HCT116 (cell line): ENCODE measurements around the gene RBM47. TPM values are rescaled to one million over a fixed set of nuclear protein-coding genes. Genes with fewer than 3 reads are reported as not detected.

Source experiments
- ATAC-seq: fragments of 200-7000 bp; cut with Tn5 transposase; 2 replicates; pipeline ENCODE4 v1.9.1; 2020; ENCODE audit warnings: mild to moderate bottlenecking, moderate library complexity
- BruUV-seq: library from RNA; stranded (reverse); fragments of 400-500 nt; replicated peaks from 2 replicates; lab custom pipeline; 2021; lab: Mats Ljungman, UMichigan
- CTCF ChIA-PET: fragments of 300-600 bp; sonication (Branson Sonifier 250); formaldehyde crosslinking; loops from one replicate; lab custom pipeline; 2021; ENCODE audit warnings: antibody characterized with exemption; lab: Charles Lee
- POLR2A ChIA-PET: fragments of 300-600, 350-600 bp; sonication (Branson Sonifier 250); formaldehyde crosslinking; loops from one replicate; lab custom pipeline; 2021; ENCODE audit warnings: antibody characterized with exemption; lab: Charles Lee
- RAD21 ChIA-PET, 2 experiments: fragments of 300-600 bp; sonication (Branson Sonifier 250); formaldehyde crosslinking; loops; one replicate each; lab custom pipeline; 2023; ENCODE audit warnings: low total read pairs in 2 of 2; ENCODE audit not compliant: uncharacterized antibody in 2 of 2, unreplicated experiment in 2 of 2, low non-redundant PET in 1 of 2; lab: Charles Lee
- DNase-seq: peaks from one replicate; pipeline ENCODE4 v3.0.0-alpha.2; 2010; ENCODE audit warnings: low read depth, low spot score
- H2AFZ ChIP-seq: fragments of 200-600 bp; shearing (Covaris generic), sonication (generic); 2 replicates; pipeline ENCODE4 v1.6.1; 2017; ENCODE audit warnings: low read depth, mixed run types, mixed read lengths, antibody characterized with exemption, low read length; ENCODE audit not compliant: poor library complexity, severe bottlenecking
- H3K27ac ChIP-seq: 2 replicates; pipeline ENCODE4 v1.5.1; 2012; ENCODE audit warnings: low read depth, low read length
- H3K27me3 ChIP-seq: fragments of 200-600 bp; sonication (generic); 2 replicates; pipeline ENCODE4 v1.6.1; 2016; ENCODE audit warnings: mixed run types, low read length, mixed read lengths; ENCODE audit not compliant: insufficient read depth
- H3K36me3 ChIP-seq, 2 experiments: fragments of 200-500 bp in 1 of 2; fragments of 200-600 bp in 1 of 2; sonication (Bioruptor generic) in 1 of 2; sonication (generic) in 1 of 2; 2 replicates each; pipeline versions ENCODE4 v1.5.1 to v1.6.1; 2014 to 2016; ENCODE audit warnings: low read length in 2 of 2, inconsistent platforms in 1 of 2, mixed read lengths in 1 of 2, mixed run types in 1 of 2; ENCODE audit not compliant: insufficient read depth in 2 of 2, control insufficient read depth in 1 of 2
- H3K4me1 ChIP-seq, 2 experiments: fragments of 200-600 bp in 1 of 2; sonication (generic) in 1 of 2; 2 replicates each; pipeline versions ENCODE4 v1.5.1 to v1.6.1; 2012 to 2017; ENCODE audit warnings: low read length in 2 of 2, inconsistent platforms in 1 of 2, mild to moderate bottlenecking in 1 of 2, mixed read lengths in 1 of 2, mixed run types in 1 of 2, moderate library complexity in 1 of 2; ENCODE audit not compliant: insufficient read depth in 2 of 2, control insufficient read depth in 1 of 2
- H3K4me2 ChIP-seq: fragments of 200-600 bp; sonication (generic); 2 replicates; pipeline ENCODE4 v1.6.1; 2017; ENCODE audit warnings: mixed run types, low read length, mixed read lengths
- H3K4me3 ChIP-seq, 2 experiments: fragments of 200-600 bp in 1 of 2; sonication (generic) in 1 of 2; replicated peaks in 1 of 2; 2 replicates each; pipeline ENCODE4 v1.5.1; 2011 to 2016; ENCODE audit warnings: low read length in 2 of 2, control low read depth in 1 of 2, low read depth in 1 of 2, mild to moderate bottlenecking in 1 of 2, mixed read lengths in 1 of 2, mixed run types in 1 of 2
- H3K79me2 ChIP-seq: fragments of 200-600 bp; sonication (generic); 2 replicates; pipeline ENCODE4 v1.6.1; 2017; ENCODE audit warnings: mild to moderate bottlenecking, mixed run types, low read length, moderate library complexity, mixed read lengths; ENCODE audit not compliant: insufficient read depth
- H3K9ac ChIP-seq: fragments of 200-600 bp; sonication (generic); 2 replicates; pipeline ENCODE4 v1.6.1; 2016; ENCODE audit warnings: low read length, mixed read lengths
- H3K9me2 ChIP-seq: fragments of 200-600 bp; sonication (generic), shearing (Covaris generic); 2 replicates; pipeline ENCODE4 v1.6.1; 2017; ENCODE audit warnings: mixed run types, mild to moderate bottlenecking, moderate library complexity; ENCODE audit not compliant: insufficient read depth
- H3K9me3 ChIP-seq, 2 experiments: fragments of 200-500 bp in 1 of 2; fragments of 200-600 bp in 1 of 2; sonication (Bioruptor generic) in 1 of 2; sonication (generic) in 1 of 2; 2 replicates each; pipeline ENCODE4 v1.6.1; 2014 to 2017; ENCODE audit warnings: low read length in 2 of 2, mixed read lengths in 2 of 2, inconsistent platforms in 1 of 2, low read depth in 1 of 2, mild to moderate bottlenecking in 1 of 2, mixed run types in 1 of 2, moderate library complexity in 1 of 2; ENCODE audit not compliant: control insufficient read depth in 1 of 2, insufficient read depth in 1 of 2
- H4K20me1 ChIP-seq: fragments of 200-600 bp; sonication (generic), shearing (Covaris generic); 2 replicates; pipeline ENCODE4 v1.6.1; 2017; ENCODE audit warnings: mixed run types, mild to moderate bottlenecking, moderate library complexity; ENCODE audit not compliant: insufficient read depth
- CBX3 ChIP-seq: IDR thresholded peaks from 2 replicates; pipeline ENCODE4 v1.6.1; 2012; ENCODE audit warnings: low read depth
- ELF1 ChIP-seq: IDR thresholded peaks from 2 replicates; pipeline ENCODE4 v1.6.1; 2012; ENCODE audit warnings: low read depth, borderline replicate concordance
- EZH2 ChIP-seq: fragments of 200-600 bp; sonication (generic); IDR thresholded peaks from 2 replicates; pipeline ENCODE4 v1.6.1; 2017; ENCODE audit warnings: antibody characterized with exemption, mixed run types
- FOSL1 ChIP-seq: IDR thresholded peaks from 2 replicates; pipeline ENCODE4 v1.6.1; 2012; ENCODE audit warnings: low read depth
- JUND ChIP-seq: IDR thresholded peaks from 2 replicates; pipeline ENCODE4 v1.6.1; 2012
- POLR2A ChIP-seq: IDR thresholded peaks from 2 replicates; pipeline ENCODE4 v1.7.0; 2011; ENCODE audit warnings: borderline replicate concordance; ENCODE audit not compliant: insufficient read depth, insufficient read length; ENCODE audit errors: extremely low read depth
- POLR2AphosphoS5 ChIP-seq: IDR thresholded peaks from 2 replicates; pipeline ENCODE4 v1.6.1; 2011; ENCODE audit warnings: mild to moderate bottlenecking, low read depth, low read length, moderate library complexity
- SIN3A ChIP-seq: IDR thresholded peaks from 2 replicates; pipeline ENCODE4 v1.6.1; 2012; ENCODE audit warnings: low read depth
- SP1 ChIP-seq: IDR thresholded peaks from 2 replicates; pipeline ENCODE4 v1.6.1; 2012; ENCODE audit warnings: low read depth
- YY1 ChIP-seq: IDR thresholded peaks from 2 replicates; pipeline ENCODE4 v1.6.1; 2011; ENCODE audit warnings: low read length, low read depth, moderate library complexity, mild to moderate bottlenecking; ENCODE audit not compliant: insufficient replicate concordance; ENCODE audit errors: extremely low read depth
- ZFX ChIP-seq: fragments of 450-650 bp; IDR thresholded peaks from 2 replicates; pipeline ENCODE4 v1.6.1; 2017
- ZNF274 ChIP-seq: fragments of 200-500 bp; sonication (Bioruptor generic); IDR thresholded peaks from 2 replicates; pipeline ENCODE4 v1.6.1; 2014; ENCODE audit warnings: mild to moderate bottlenecking, low read depth, low read length, inconsistent platforms
- intact Hi-C: fragments of 100-400 bp; cut with micrococcal nuclease; formaldehyde crosslinking; loops from 2 replicates; pipeline ENCODE4 v1.10.0; 2022
- total RNA-seq: library from RNA; stranded (reverse); gene quantifications from one replicate; pipeline ENCODE4 v1.2.1, GENCODE V29; 2021; ENCODE audit not compliant: unreplicated experiment
- TF ChIP-seq, protein P1 (sequence below): IDR thresholded peaks from 2 replicates; pipeline ENCODE4 v1.6.1; 2012
- TF ChIP-seq, protein P2 (sequence below): IDR thresholded peaks from 2 replicates; pipeline ENCODE4 v1.6.1; 2011; ENCODE audit warnings: mild to moderate bottlenecking, low read length, moderate library complexity; ENCODE audit not compliant: insufficient replicate concordance; ENCODE audit errors: extremely low read depth
- TF ChIP-seq, protein P3 (sequence below): IDR thresholded peaks from 2 replicates; pipeline ENCODE4 v1.6.1; 2012; ENCODE audit warnings: low read depth

The RBM47 gene
- total RNA-seq, 1 experiment from 2014 or later, result 22.2 TPM

DNA sequence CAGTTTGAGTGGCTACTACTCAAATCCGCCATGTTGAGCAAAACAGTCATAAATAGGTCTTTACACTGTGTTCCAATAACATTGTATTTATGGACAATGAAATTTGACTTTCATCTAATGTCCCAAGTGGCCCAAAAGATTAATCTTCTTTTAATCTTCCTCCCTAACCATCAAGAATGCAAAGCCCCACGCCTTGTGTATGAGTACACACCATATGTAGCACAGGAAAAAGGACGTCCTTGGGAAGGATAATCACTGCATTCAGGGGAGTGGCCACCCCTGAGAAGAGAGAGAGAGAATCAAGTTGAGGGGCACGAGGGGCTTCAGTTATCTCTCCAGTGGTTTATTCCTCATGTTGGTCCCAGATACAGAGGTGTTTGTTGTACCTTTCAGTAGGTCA, 33.1 kb downstream of the RBM47 start:
- Histone ChIP-seq H2AFZ (no peak overlapping the region), H3K79me2 (no peaks in the 10 kb centered on the region), H3K4me2 (no peak overlapping the region), H3K4me3 (no peak overlapping the region), H3K9me3 (no peaks in the 10 kb centered on the region), H3K36me3 (no peaks in the 10 kb centered on the region), H3K9ac (no peak overlapping the region), H3K27me3 (no peaks in the 10 kb centered on the region), H3K4me1 (no peaks in the 10 kb centered on the region), H3K9me2 (no peaks in the 10 kb centered on the region), H4K20me1 (no peaks in the 10 kb centered on the region), H3K27ac (no peak overlapping the region)
- ChIA-PET CTCF (no interaction called here), RAD21 (no interaction called here), POLR2A (no interaction called here)
- no TSS peak for BruUV-seq
- ATAC-seq (no peak), DNase-seq (no peak)
- TF ChIP-seq SIN3A (no peak), FOSL1 (no peak), ELF1 (no peak), JUND (no peak), YY1 (no peak)
- TF ChIP-seq, protein P1, sequence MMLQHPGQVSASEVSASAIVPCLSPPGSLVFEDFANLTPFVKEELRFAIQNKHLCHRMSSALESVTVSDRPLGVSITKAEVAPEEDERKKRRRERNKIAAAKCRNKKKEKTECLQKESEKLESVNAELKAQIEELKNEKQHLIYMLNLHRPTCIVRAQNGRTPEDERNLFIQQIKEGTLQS, result no peak
- intact Hi-C loops, result no loop called here

DNA sequence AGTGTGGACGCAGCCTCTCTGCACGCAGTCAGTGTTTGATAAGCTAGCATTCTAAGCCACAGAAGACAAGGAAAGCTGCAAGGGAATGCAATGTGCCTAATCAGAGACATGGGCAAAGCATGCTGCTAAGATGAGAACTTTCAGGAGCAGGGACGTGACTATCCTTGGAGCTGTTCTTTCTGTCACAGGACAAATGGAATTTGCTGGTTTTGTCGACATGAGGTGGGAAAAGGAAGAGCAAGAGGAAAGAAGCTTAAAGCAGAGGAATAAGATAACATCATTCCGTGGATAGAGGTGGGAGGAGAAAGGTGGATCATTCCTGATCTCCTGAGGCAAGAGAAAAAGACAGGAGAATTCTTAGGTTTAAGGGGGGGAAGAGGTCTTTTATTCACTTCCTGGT, 33.7 kb downstream of the RBM47 start:
- ChIA-PET POLR2A (no interaction called here), CTCF (no interaction called here), RAD21 (no interaction called here)
- H3K4me1 ChIP-seq, result no peaks in the 10 kb centered on the region
- no peaks in the 10 kb centered on the region for H3K79me2 ChIP-seq
- H3K9me2 ChIP-seq, result no peaks in the 10 kb centered on the region
- H3K36me3 ChIP-seq, result no peaks in the 10 kb centered on the region
- TF ChIP-seq POLR2AphosphoS5 (no peak), SIN3A (no peak), ZNF274 (no peak), YY1 (no peak), POLR2A (no peak), EZH2 (no peak), FOSL1 (no peak), CBX3 (no peak), SP1 (no peak), ZFX (no peak)
- TF ChIP-seq, protein P1, result no peak
- TF ChIP-seq, protein P2, sequence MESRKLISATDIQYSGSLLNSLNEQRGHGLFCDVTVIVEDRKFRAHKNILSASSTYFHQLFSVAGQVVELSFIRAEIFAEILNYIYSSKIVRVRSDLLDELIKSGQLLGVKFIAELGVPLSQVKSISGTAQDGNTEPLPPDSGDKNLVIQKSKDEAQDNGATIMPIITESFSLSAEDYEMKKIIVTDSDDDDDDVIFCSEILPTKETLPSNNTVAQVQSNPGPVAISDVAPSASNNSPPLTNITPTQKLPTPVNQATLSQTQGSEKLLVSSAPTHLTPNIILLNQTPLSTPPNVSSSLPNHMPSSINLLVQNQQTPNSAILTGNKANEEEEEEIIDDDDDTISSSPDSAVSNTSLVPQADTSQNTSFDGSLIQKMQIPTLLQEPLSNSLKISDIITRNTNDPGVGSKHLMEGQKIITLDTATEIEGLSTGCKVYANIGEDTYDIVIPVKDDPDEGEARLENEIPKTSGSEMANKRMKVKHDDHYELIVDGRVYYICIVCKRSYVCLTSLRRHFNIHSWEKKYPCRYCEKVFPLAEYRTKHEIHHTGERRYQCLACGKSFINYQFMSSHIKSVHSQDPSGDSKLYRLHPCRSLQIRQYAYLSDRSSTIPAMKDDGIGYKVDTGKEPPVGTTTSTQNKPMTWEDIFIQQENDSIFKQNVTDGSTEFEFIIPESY, result no peak
- TF ChIP-seq, protein P3, sequence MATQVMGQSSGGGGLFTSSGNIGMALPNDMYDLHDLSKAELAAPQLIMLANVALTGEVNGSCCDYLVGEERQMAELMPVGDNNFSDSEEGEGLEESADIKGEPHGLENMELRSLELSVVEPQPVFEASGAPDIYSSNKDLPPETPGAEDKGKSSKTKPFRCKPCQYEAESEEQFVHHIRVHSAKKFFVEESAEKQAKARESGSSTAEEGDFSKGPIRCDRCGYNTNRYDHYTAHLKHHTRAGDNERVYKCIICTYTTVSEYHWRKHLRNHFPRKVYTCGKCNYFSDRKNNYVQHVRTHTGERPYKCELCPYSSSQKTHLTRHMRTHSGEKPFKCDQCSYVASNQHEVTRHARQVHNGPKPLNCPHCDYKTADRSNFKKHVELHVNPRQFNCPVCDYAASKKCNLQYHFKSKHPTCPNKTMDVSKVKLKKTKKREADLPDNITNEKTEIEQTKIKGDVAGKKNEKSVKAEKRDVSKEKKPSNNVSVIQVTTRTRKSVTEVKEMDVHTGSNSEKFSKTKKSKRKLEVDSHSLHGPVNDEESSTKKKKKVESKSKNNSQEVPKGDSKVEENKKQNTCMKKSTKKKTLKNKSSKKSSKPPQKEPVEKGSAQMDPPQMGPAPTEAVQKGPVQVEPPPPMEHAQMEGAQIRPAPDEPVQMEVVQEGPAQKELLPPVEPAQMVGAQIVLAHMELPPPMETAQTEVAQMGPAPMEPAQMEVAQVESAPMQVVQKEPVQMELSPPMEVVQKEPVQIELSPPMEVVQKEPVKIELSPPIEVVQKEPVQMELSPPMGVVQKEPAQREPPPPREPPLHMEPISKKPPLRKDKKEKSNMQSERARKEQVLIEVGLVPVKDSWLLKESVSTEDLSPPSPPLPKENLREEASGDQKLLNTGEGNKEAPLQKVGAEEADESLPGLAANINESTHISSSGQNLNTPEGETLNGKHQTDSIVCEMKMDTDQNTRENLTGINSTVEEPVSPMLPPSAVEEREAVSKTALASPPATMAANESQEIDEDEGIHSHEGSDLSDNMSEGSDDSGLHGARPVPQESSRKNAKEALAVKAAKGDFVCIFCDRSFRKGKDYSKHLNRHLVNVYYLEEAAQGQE, result no peak
- intact Hi-C loops, result no loop called here
- H3K9ac ChIP-seq, result no peak overlapping the region
- DNase-seq (no peak), ATAC-seq (no peak)
- no peak overlapping the region for H2AFZ ChIP-seq
- no peaks in the 10 kb centered on the region for H3K9me3 ChIP-seq
- H3K27ac ChIP-seq, result no peak overlapping the region
- H4K20me1 ChIP-seq, result no peaks in the 10 kb centered on the region
- no peaks in the 10 kb centered on the region for H3K27me3 ChIP-seq
- no TSS peak for BruUV-seq
- no peak overlapping the region for H3K4me2 ChIP-seq
- no peak overlapping the region for H3K4me3 ChIP-seq
